ENCODE measurements around the gene SOWAHC.

DNA sequence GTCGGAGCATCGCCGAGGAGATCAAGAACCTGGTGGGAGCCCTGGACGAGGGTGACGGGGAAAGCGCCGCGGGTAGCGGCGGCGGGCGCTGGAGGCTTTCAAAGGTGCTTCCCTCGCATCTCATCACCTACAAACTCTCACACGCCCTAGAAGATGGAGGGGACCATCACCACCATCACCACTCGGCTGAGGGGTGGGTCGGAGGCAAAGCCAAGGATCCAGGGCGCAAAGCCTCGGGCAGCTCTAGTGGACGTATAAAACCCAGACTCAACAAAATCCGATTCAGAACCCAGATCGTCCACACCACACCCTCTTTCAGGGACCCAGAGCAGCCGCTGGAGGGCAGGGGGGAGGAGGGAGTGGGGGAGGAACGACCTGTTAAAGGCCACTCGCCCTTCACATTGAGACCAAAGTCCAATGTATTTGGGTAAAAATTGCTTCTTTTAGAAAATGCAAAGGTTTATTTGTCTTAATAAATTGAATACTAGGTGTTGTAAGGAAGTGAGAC is 1.5 kb downstream of the SOWAHC start:
- TF ChIP-seq CTCF (IDR thresholded peaks at IDR 0.05; ENCODE audit: low read depth, low read length) (no peak), MAX (IDR thresholded peaks at IDR 0.05; ENCODE audit: low read depth, low read length) (no peak), POLR2A (IDR thresholded peaks at IDR 0.05; ENCODE audit: extremely low read depth, insufficient read length) (no peak)

Measured in NB4 (cell line).